HK-2 (cell line): Measurements from ENCODE around the gene TPSAB1.

Source experiments
- DNase-seq: peaks from one replicate; pipeline ENCODE4 v3.0.0-alpha.2; 2018; ENCODE audit not compliant: unreplicated experiment

The TPSAB1 gene

DNA sequence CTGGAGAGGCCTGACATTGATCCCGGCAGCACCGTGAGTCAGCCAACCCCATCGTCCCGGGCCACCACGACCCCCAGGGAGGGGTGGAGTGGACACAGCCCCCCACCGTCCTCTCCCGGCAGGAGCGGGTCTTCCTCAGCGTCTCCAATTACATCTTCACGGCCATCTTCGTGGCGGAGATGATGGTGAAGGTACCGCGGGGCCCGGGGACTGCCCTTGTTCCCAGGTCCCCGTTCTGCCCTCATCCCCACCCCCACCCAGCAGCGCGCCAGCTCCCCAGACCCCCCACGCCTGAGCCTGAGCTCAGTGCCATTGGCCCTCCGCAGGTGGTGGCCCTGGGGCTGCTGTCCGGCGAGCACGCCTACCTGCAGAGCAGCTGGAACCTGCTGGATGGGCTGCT is 30.0 kb upstream of the TPSAB1 start:
- DNase-seq: no peak

DNA sequence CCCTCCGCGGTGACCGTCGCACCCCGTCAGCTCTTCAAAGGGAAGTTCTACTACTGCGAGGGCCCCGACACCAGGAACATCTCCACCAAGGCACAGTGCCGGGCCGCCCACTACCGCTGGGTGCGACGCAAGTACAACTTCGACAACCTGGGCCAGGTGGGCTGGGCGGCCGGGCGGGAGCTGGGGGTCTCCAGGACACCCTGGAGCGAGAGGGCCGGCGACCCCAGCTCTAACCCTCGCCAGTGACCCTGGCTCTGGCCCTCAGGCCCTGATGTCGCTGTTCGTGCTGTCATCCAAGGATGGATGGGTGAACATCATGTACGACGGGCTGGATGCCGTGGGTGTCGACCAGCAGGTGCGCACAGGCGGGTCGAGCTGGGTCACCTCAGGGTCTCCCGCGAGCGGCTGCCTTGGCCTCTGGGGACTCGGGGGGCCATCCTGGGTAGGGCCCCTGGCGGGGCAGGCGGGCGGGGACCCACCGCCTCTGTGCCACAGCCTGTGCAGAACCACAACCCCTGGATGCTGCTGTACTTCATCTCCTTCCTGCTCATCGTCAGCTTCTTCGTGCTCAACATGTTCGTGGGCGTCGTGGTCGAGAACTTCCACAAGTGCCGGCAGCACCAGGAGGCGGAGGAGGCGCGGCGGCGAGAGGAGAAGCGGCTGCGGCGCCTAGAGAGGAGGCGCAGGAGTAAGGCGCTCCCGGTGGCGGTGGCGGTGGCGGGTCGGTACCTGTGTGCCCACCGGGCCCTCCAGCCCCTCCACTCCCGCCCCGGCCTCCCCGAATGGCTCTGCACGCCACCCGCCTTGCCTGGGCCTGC is 28.8 kb upstream of the TPSAB1 start:
- no peak for DNase-seq

DNA sequence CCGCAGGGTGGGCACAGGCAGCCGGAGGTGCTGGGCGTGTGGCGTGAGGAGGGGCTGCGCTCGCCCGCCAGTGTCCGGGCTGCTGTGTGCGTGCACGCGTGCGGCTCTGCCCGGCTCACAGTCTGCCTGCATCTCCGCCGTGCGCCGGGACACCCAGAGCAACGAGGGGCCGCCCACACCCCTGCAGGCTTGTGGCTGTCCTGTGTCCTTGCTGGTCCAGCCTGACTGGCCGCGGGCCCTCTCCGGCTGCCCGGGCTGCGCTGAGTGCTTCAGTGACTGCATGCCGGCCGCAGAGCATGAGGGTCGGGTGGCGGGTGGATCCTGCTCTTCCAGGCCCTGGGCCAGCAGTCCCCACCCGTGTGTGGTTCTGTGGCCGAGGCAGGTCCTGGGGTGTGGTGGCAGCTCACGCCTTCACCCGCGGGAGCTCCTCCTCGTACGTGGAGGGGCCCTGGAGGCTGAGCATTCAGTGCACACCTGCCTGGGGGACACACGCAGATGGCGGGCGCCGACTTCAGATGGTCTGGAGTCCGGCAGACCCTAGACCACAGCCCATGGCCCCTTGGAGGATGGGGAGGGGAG is 27.8 kb upstream of the TPSAB1 start:
- no peak for DNase-seq

DNA sequence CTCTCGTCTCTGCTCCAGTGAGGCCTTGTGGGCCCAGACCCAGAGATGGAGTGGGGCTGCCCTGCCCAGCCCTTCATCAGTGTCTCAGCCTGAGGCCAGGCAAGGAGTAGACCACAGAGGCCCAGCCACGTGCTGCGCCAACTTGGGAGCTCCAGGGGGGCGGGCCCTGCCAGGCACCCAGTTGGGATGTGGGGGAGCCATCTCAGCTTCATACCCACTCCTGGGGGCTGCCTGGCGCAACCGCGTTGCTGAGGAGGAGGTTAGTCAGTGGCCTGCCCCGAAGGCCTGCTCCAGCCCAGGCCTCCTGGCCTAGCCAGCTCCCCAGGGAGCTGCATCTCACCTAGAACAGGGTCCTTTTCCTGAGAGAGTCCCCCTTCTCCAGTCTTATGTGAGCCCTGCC is 27.3 kb upstream of the TPSAB1 start:
- no peak for DNase-seq

DNA sequence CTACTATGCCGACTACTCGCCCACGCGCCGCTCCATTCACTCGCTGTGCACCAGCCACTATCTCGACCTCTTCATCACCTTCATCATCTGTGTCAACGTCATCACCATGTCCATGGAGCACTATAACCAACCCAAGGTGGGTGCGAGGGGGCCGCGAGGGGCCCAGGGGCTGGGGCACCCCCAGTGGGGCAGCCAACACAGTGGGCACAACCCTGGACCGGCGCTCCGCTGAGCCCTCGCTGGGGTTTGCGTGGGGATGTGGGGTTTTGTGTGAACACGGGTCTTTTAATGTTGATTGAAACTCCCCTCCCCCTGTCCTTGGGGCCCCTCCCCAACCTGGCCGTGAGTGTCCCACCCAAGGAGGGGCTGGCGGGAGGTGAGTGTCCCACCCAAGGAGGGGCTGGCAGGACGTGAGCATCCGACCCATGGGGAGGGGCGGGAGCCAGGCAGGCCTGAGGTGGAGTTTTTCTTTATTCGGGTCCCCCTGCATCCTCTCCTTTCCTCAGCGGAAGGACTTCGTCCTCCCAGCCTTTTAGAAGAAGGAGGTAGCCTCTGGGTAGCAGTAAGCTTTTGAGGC is 26.6 kb upstream of the TPSAB1 start:
- no peak for DNase-seq

DNA sequence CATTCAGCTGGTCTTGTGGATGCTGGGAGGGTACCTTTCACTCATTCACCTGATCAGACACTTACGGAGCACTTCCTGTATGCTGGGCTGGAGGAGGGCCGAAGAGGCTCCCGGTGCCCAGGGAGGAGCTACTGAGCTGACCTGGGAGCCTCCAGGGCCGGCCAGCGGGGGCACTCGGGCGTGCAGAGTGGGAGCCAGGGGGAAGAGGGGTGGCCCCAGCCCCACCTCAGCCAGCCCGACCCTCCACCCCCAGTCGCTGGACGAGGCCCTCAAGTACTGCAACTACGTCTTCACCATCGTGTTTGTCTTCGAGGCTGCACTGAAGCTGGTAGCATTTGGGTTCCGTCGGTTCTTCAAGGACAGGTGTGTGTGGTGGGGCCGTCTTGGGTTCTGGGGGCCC is 25.8 kb upstream of the TPSAB1 start:
- DNase-seq: no peak

DNA sequence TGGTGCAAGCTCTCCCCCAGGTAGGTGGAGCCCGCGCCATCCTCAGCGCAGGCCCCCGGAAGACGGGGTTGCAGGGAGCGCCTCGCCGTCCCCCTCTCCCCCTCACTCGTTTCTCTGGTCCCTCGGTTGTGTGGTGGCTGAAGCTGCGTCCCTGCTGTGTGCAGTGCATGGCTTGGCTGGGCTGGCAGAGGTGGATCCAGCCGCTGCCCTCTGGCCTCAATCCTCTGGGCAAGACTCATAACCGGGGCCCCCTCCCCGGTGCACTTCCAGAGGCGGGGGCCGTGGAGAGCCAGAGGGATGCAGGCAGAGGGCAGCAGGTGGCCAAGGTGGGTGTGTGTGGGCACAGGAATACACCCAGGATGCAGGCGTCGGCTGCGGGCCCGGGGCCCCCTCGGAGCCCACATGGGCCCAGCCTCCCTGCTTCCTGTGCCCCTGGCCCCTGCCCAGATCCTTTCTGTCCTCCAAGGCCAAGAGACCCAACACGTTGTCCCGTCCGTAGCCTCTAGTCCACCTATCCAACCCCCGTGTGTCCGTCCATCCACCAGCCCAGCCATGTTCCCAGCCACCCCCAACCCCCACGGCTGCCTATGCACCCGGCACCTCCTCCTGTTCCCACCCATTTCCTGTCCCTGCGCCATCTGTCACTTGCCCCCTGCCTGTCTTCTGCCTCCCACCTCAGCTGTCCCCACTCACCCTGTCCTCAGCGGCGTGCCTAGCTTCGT is 24.8 kb upstream of the TPSAB1 start:
- DNase-seq: no peak

DNA sequence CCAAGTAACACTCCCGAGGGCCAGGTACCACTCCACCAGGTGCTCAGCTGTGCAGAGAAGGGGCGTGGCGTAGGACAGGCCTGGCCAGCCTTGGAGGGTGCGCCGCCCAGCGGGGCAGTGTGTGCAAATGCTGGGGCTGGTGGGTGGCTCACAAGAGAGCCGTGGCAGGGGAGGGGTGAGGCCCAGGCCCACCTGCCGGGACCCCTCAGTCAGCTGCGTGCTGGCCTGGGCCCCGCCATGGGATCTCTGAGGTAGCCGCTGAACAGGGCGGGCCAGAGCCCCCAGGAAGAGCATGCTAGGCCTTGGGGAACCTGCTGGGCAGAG is 24.2 kb upstream of the TPSAB1 start:
- no peak for DNase-seq

DNA sequence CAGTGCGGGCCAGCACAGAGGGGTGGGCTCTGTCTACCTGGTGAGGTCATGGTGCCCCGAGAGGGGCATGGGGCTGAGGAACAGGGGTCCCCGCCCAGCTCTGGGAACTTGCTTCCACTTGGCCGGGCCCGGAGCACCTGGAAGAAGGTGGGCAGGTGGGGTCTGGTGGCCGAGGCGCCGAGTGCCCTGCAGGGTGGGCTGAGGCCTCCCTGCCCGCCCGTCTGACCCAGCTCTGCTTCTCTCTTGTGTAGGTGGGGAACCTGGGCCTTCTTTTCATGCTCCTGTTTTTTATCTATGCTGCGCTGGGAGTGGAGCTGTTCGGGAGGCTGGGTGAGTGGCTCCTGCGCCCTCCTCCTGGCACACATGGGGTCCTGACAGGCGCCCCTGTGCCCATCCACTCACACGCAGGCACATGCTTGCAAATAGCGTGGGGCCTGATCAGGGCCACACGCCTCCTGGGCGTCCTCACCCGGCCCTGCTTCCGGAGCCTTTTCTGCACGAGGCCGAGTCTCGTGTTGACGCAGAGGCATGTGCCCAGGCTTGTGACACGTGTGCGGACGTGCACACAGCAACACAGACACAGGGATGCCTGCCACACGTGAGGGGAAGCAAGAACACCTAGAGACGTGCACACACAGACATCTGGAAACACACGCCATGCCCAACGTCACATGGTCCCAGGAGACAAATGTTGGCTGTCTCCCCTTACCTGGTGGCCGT is 23.7 kb upstream of the TPSAB1 start:
- DNase-seq: no peak

DNA sequence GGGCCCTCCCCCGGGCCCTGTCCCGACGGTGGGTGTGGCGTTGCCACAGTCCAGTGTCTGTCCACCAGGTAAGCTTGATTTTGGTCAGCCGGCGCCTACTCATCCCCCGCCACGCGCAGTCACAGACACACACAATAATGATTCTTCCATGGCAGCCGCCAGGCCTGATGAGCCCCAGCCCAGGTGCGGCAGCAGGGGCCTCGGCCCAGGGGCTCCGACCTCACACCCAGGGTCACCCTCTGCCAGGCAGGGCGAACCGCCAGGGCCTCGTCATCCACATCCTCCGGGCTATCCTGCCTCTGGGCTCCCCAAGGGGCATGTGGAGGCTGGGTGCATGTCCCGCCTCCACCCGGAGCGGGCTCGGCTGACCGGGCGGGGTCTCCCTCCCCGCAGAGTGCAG is 23.0 kb upstream of the TPSAB1 start:
- no peak for DNase-seq

DNA sequence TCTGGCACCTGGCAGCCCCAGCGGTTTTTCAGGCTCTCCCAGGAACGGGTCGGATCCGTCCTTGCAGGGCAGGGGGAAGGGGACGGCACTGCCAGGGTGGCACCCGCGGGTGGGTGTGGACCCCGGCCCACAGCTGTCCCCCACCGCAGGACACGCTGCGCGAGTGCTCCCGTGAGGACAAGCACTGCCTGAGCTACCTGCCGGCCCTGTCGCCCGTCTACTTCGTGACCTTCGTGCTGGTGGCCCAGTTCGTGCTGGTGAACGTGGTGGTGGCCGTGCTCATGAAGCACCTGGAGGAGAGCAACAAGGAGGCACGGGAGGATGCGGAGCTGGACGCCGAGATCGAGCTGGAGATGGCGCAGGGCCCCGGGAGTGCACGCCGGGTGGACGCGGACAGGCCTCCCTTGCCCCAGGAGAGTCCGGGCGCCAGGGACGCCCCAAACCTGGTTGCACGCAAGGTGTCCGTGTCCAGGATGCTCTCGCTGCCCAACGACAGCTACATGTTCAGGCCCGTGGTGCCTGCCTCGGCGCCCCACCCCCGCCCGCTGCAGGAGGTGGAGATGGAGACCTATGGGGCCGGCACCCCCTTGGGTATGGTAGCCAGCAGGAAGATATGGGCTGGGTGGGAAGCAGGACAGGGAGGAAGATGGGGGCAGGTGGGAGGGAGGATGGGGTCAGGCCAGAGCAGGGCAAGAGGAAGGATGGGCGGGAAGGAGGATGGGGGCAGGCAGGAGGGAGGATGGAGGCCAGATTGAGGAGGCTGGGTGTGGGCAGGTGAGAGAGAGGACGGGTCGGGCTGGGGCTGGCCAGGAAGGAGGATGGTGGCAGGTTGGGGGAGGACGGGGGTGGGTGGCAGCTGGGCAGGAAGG is 22.2 kb upstream of the TPSAB1 start:
- DNase-seq: no peak

DNA sequence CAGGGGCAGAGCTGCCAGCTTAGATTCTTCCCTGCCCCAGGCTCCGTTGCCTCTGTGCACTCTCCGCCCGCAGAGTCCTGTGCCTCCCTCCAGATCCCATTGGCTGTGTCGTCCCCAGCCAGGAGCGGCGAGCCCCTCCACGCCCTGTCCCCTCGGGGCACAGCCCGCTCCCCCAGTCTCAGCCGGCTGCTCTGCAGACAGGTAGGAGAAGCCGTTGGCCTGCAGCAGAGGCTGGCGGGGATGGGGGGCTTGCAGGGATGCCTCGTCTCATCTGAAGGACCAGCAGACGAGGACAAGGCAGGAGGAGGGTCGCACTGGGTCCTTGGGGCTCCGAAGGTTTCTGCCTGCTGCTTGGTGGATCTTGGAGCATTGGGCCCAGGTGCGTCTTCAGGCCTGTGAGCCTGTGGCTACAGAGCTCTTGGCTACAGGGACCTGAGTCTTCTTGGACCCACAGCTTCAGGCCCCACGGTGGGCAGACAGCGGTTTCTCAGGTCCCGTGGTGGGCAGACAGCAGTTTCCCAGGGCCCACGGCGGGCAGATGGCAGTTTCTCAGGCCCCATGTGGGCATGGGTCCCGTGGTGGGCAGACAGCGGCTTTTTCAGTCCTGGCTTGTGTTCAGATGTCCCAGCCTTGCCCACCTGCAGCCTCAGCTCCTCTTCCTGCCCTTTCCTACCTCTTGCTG is 21.4 kb upstream of the TPSAB1 start:
- DNase-seq: no peak

DNA sequence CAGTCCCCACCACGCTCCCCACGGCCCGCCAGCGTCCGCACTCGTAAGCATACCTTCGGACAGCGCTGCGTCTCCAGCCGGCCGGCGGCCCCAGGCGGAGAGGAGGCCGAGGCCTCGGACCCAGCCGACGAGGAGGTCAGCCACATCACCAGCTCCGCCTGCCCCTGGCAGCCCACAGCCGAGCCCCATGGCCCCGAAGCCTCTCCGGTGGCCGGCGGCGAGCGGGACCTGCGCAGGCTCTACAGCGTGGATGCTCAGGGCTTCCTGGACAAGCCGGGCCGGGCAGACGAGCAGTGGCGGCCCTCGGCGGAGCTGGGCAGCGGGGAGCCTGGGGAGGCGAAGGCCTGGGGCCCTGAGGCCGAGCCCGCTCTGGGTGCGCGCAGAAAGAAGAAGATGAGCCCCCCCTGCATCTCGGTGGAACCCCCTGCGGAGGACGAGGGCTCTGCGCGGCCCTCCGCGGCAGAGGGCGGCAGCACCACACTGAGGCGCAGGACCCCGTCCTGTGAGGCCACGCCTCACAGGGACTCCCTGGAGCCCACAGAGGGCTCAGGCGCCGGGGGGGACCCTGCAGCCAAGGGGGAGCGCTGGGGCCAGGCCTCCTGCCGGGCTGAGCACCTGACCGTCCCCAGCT is 20.3 kb upstream of the TPSAB1 start:
- DNase-seq: no peak

DNA sequence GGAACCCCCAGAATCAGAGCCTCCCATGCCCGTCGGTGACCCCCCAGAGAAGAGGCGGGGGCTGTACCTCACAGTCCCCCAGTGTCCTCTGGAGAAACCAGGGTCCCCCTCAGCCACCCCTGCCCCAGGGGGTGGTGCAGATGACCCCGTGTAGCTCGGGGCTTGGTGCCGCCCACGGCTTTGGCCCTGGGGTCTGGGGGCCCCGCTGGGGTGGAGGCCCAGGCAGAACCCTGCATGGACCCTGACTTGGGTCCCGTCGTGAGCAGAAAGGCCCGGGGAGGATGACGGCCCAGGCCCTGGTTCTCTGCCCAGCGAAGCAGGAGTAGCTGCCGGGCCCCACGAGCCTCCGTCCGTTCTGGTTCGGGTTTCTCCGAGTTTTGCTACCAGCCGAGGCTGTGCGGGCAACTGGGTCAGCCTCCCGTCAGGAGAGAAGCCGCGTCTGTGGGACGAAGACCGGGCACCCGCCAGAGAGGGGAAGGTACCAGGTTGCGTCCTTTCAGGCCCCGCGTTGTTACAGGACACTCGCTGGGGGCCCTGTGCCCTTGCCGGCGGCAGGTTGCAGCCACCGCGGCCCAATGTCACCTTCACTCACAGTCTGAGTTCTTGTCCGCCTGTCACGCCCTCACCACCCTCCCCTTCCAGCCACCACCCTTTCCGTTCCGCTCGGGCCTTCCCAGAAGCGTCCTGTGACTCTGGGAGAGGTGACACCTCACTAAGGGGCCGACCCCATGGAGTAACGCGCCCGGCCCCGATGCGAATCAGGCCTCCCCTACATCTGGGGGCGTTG is 19.5 kb upstream of the TPSAB1 start:
- DNase-seq: no peak

DNA sequence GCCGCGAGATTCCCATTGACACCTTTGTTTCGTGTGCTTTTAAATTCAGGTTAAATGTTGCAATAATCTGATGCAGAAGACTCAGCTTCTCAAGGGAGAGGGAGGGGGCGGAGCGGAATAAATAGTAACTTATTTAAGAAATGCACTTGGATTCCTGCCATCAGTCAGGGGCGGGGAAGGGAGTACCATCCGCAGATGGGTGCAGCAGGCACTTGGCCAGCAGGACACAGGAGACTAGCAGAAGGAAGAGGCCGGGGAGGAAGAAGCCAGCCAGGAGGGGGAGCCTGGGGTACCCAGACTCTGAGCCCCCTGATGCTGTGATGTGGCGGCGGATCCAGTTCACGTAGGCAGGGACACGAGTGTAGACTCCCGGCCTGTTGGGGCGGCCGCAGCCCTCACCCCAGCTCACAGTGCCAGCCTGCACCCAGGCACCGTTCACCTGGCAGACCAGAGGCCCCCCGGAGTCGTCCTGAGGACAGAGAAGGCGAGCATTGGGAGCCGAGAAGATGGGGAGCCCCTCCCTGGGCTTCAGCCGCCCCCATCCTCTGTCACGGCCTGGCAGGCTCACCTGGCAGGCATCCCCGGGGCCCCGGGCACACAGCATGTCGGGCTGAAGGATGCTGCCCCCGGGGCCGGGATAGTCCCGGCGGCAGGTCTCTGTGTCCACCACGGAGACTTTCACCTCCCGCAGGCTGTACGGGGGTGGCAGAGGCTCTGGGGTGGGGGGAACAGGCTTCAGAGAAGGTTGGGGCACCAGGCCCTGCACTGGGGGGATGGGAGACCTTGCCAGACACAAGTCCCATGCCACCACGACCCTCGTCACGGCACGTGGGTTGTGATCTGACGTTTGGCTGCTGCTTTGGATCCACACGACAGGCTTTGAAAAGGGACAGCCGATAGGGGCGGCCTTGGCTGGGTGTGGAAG is 18.6 kb upstream of the TPSAB1 start:
- no peak for DNase-seq

DNA sequence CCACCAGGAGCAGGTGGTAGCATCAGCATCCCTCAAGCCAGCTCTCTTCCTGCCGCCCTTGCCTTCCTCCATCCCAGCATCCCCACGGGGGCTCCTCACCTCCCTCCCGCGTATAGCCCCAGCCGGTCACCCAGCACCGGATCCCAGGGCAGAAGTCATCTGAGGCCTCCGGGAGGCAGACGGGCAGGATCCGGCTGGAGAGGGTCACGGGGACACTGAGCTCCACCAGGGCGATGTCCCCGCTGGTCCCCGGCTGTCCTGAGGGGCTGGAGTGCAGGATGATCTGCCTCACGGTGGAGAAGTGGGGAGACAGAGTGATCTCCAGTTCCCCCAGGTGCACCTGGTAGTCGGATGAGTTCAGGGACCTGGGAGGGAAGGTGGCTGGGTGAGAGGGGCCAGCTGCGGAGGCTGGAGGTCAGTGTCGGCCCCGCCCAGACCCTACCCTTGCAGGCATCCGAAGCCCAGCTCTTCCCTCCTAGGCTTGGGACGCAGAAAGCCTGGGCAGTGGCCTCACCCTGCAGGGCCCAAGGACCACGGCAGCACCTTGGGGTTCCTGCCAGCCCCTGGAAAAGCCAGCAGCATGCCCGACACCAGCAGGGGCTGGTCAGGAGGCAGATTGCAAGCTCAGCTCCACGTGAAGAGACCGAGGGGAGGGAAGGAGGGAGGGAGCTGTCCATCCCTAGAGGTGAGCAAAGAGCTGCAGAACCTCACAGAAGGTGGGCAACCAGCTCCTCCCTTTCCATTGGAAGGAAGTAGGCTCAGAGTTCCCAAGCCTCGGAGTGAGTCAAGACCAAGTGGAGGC is 17.8 kb upstream of the TPSAB1 start:
- DNase-seq: no peak
